Myocyte (in vitro differentiated cells): ENCODE data around the gene ZNF692. TPM values are rescaled to one million over a fixed set of nuclear protein-coding genes. Genes with fewer than 3 reads are reported as not detected.

ENCODE experiments used
- DNase-seq: peaks from one replicate; pipeline ENCODE4 v3.0.0-alpha.2; 2012; ENCODE audit warnings: low read depth
- total RNA-seq: library from RNA; depleted of rRNA; stranded (reverse); fragments of >200 nt; gene quantifications from 2 replicates; pipeline ENCODE4 v1.2.3, GENCODE V29; 2014

ZNF692 gene
- total RNA-seq, 1 donor from 2014 or later, result 61.7 TPM

- no peak for DNase-seq
Measured at GRCh38 chr1:248825573-248825908, 33.3 kb downstream of the ZNF692 start.

DNA sequence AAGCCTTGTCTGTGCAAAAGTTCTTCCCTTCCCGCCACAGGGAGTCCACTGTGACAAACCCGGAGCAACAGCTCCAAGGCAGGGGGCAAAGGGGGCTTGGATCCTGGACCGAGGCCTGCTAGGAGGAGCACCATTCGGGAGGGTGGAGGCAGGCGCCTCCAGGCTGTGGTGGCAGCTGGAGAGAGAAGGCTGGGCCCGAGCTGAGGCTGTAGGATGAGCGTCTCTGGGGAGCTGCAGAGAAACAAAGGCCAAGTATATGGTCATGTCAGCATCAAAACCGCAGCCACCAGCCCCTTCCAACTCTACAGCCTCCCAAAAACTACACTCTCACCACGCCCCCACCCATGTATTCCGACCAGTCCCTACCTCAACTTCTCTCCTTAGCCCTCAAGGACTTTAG is 33.7 kb downstream of the ZNF692 start:
- DNase-seq, result no peak

- no peak for DNase-seq
Measured at GRCh38 chr1:248824701-248825100, 34.2 kb downstream of the ZNF692 start.

GRCh38 chr1:248824301-248824700 is 34.6 kb downstream of the ZNF692 start:
- DNase-seq, result no peak

GRCh38 chr1:248823517-248824001 is 35.3 kb downstream of the ZNF692 start:
- DNase-seq, result peak; percentile 83

- no peak for DNase-seq
Measured at GRCh38 chr1:248822148-248823032, 36.5 kb downstream of the ZNF692 start.

GRCh38 chr1:248821641-248822040 is 37.2 kb downstream of the ZNF692 start:
- DNase-seq, result no peak

DNA sequence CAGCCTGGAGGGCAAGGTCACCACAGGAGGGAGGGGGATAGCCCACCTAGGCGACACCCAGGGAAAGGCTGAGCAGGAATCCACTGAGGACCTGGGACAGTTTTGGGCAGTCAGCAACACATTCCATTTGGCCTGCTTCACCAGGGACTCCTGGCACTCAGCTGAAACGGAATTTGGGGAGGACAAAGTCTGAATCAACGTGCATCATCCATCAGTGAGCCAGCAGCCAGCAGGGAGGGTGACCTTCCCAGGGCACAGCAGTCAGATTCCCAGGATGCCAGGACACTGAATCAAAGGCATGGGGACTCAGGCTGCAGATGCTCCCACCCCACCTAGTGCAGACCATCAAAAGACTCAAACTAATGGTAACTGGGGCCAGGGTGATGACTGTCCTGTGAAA is 37.8 kb downstream of the ZNF692 start:
- DNase-seq, result peak; percentile 78

- no peak for DNase-seq
Measured at GRCh38 chr1:248820041-248820585, 38.8 kb downstream of the ZNF692 start.

GRCh38 chr1:248818505-248819374 is 40.1 kb downstream of the ZNF692 start:
- DNase-seq, result no peak

DNA sequence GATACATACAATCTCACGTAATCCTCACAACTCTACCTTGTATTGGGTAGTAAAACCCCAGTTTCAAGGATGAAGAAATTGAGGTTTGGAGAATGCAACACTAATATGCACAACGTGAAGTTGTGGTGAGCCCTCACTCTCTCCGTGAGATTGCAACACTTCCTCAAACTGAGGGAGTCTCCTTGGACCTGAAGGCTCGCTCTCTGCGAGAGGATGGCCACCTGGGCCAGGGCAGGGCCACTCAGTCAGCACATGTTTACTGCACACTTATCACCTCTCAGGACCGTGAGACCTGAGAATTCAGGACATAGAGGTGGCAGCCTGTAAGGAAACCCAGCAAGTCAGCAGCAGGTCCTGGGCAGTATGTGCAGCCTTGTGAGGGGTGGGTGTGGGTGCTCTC is 41.8 kb downstream of the ZNF692 start:
- no peak for DNase-seq

GRCh38 chr1:248816042-248816851 is 42.6 kb downstream of the ZNF692 start:
- no peak for DNase-seq

DNA sequence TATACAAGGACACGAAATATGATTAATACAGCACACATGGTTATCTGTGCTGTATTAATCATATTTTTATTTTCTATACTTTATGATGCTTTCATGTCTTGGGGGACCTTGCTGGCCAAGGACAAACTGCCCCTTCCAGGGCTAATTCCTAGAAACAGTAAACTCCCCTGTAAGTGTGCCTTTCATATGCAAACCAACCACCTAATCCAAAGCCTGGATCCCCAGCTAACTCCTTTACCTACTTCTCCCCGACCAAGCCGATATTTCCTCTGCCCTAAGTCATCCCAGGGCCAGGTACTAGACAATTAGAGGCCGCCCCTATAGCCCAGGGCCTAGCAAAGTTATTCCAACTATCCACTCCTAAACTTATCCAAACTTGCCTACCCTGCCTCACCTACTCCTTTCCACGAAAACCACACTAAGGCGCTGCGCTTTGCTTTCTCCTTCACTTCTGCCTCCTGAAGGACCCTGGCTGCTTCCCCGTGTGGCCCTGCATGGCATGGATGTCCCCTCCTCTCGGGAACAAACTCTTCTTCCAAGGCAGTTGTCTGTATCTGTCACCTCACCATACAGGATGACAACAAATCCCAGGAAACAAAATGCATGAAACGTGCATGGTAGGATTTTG is 43.4 kb downstream of the ZNF692 start:
- no peak for DNase-seq

DNA sequence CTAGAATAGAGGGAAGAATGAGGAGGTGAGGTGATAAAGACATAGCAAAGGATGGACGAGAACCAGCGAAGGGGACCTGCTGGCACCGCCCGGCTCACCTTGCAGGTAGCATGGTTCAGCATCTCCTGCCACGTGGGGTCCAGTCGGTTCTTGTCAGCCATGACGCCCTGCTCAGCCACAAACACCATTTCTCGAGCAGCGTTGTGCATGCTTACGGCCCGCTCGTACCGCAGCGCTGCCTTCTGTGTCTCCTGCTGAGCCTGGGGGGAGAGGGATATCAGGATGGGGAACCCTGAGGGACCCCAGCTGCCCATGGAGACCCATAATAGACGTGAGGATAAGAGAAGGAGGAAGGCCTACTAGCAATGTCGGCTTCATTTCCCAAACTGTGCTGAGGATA is 44.5 kb downstream of the ZNF692 start:
- no peak for DNase-seq

DNA sequence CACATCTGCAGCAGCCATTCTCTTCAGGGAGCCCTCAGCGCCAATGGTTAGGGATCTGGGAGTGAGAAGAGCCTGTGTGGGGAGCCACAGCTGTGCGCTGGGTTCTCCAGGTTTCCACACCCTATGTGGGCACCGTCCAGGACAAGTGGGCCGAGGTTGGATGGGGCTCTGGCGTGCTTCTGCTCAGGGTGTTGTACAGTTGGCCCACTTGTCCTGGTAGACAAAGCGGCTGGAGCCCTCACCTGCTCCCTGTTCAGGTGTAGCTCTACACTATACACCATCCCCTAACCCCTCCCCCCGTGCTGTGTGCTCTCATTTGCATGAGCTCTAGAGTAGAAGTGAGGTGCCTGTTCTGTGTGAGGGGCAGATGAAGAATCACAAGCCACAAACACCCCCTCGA is 45.3 kb downstream of the ZNF692 start:
- no peak for DNase-seq

GRCh38 chr1:248812736-248813425 is 46.0 kb downstream of the ZNF692 start:
- no peak for DNase-seq

DNA sequence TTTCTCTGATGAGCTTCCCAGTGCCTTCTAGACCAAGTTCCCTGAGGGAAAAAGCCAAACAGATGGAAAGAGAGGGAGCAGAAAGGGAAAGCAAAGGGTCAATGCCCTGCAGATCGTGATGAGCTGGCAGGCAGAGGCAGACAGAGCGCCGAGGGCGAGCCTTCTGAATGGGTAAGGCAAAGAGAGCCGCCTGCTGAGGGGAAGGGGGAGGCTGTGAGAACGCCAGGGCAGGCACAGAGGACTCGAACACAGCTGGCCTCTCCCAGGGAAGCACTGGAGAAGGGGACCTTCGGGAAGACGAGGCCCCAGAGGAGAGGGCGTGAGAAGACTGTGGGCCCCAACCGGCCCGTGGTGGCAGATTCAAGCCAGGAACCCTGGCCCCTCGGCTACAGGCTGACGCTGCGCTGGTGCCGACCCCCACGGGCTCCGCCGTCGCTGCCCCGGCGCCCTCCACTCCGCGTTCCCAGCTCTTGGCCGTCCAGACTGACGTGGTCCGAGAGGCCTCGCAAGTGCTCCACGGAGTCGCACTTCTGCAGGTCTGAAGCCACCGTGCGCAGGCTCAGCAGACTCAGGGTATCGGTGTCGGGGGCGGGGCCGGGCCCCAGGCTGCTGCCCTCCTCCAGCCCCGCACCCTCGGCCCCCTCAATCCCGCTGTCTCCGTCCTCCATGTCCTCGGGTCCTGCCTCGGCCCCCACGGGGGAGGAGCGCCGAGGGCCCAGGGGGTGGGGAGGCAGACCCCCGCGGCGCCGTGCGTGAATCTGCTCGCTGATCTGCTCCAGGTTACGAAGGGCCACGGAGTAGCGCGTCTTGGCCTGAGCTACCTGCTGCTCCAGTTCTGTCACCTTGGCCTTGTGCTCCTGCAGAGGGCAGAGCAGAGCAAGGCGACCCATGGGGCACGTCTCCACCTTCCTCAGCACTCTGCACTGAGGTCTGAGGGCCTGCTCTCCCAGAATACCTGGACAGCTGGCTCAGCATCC is 47.1 kb downstream of the ZNF692 start:
- DNase-seq, result no peak

DNA sequence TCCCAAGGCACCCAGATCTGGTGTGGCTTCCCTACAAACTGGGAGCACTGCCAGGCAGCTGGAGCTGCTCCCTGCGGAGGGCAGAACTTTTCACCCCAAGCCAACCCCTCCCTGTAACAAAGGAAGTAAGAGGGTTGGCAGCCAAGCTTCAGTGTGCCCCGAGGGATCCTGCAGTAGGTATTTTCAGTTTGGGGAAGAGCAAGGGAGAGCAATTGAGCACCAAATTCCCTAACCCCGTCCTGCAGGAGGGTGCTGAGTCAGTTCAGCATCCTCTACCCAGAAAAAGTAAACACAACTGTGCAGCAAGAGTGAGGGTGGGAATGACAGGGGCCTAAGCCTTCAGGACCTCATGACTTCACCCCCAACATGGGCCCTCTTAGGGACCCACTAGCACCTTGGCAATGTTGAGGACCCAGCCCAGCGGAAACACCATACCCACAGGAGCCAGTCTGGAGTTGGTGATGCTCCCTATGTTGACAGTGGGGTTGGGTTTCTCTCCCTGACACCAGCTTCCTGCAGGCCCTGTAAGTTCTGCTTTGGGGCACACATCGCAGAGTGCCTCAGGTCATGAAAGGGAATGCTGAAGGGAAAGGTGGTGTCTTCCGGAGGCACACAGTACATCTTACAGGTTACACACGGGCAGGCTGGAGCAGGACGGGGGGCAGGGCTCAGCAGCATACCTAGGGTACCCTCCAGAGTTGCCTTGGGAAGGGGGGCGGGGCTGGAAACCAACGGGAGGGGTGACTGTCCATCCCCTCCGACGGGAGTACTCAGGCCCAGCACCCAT is 48.0 kb downstream of the ZNF692 start:
- no peak for DNase-seq
